Progenitor cell of endocrine pancreas (in vitro differentiated cells): Measurements from ENCODE around the gene EWSR1. TPM values are rescaled to one million over a fixed set of nuclear protein-coding genes. Genes with fewer than 3 reads are reported as not detected.
A peak's percentile ranks its signal among the peaks of the same experiment; 100 is the strongest.

Experiments
- DNase-seq: peaks from one replicate; pipeline ENCODE4 v3.0.0; 2021; ENCODE audit warnings: low spot score; ENCODE audit not compliant: unreplicated experiment
- H3K27ac Mint-ChIP-seq: 2 replicates; pipeline ENCODE4 v1.8.0; 2021; ENCODE audit warnings: mild to moderate bottlenecking, moderate library complexity, mixed read lengths
- H3K27me3 Mint-ChIP-seq: 2 replicates; pipeline ENCODE4 v1.8.0; 2021; ENCODE audit warnings: mixed read lengths
- H3K36me3 Mint-ChIP-seq: 2 replicates; pipeline ENCODE4 v1.8.0; 2022; ENCODE audit warnings: mixed read lengths; ENCODE audit not compliant: insufficient read depth
- H3K4me1 Mint-ChIP-seq: 2 replicates; pipeline ENCODE4 v1.8.0; 2021; ENCODE audit warnings: low read depth, mixed read lengths
- H3K4me3 Mint-ChIP-seq: 2 replicates; pipeline ENCODE4 v1.8.0; 2021; ENCODE audit warnings: low read depth, mild to moderate bottlenecking, moderate library complexity, mixed read lengths
- H3K9me3 Mint-ChIP-seq: 2 replicates; pipeline ENCODE4 v1.8.0; 2021; ENCODE audit warnings: low read depth, mixed read lengths
- total RNA-seq: library from RNA; stranded (reverse); gene quantifications from 2 replicates; pipeline ENCODE4 v1.2.1, GENCODE V29; 2021
- TF ChIP-seq, protein P1 (sequence below): fragments of 200-600 bp; sonication (generic); IDR thresholded peaks from one replicate; pipeline ENCODE4 v1.5.0; 2021; ENCODE audit warnings: antibody characterized with exemption, mild to moderate bottlenecking; ENCODE audit not compliant: unreplicated experiment

Gene EWSR1
- total RNA-seq, 1 donor from 2014 or later, result 442 TPM

DNA sequence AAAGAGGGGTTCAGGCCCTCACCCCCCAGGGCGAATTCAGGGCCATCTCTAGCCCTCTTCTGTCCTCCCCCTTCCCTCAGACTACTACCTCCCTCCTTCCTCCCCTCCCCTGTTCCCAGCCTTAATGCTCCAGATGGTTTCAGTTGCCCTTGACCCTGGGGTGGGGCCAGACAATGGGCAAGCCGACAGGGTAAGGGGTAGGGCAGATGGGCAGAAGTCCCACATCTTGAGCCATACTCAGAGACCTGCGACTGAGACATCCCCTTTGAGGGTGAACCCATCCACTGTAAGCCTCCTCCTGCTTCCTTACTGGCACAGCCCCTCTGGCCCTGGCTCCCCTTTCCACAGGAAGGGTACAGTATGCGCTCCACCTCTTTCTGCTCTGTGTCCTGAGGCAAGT lies 2.1 kb upstream of the EWSR1 start:
- H3K36me3 Mint-ChIP-seq, result peaks cover 13% of the 10 kb centered on the region
- H3K27ac Mint-ChIP-seq, result peak overlapping the region; percentile 94
- peaks cover 27% of the 10 kb centered on the region for H3K4me1 Mint-ChIP-seq
- DNase-seq, result no peak
- H3K4me3 Mint-ChIP-seq, result peak overlapping the region; percentile 86
- H3K27me3 Mint-ChIP-seq, result no peaks in the 10 kb centered on the region
- TF ChIP-seq, protein P1, sequence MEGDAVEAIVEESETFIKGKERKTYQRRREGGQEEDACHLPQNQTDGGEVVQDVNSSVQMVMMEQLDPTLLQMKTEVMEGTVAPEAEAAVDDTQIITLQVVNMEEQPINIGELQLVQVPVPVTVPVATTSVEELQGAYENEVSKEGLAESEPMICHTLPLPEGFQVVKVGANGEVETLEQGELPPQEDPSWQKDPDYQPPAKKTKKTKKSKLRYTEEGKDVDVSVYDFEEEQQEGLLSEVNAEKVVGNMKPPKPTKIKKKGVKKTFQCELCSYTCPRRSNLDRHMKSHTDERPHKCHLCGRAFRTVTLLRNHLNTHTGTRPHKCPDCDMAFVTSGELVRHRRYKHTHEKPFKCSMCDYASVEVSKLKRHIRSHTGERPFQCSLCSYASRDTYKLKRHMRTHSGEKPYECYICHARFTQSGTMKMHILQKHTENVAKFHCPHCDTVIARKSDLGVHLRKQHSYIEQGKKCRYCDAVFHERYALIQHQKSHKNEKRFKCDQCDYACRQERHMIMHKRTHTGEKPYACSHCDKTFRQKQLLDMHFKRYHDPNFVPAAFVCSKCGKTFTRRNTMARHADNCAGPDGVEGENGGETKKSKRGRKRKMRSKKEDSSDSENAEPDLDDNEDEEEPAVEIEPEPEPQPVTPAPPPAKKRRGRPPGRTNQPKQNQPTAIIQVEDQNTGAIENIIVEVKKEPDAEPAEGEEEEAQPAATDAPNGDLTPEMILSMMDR, result no peak
- no peaks in the 10 kb centered on the region for H3K9me3 Mint-ChIP-seq

DNA sequence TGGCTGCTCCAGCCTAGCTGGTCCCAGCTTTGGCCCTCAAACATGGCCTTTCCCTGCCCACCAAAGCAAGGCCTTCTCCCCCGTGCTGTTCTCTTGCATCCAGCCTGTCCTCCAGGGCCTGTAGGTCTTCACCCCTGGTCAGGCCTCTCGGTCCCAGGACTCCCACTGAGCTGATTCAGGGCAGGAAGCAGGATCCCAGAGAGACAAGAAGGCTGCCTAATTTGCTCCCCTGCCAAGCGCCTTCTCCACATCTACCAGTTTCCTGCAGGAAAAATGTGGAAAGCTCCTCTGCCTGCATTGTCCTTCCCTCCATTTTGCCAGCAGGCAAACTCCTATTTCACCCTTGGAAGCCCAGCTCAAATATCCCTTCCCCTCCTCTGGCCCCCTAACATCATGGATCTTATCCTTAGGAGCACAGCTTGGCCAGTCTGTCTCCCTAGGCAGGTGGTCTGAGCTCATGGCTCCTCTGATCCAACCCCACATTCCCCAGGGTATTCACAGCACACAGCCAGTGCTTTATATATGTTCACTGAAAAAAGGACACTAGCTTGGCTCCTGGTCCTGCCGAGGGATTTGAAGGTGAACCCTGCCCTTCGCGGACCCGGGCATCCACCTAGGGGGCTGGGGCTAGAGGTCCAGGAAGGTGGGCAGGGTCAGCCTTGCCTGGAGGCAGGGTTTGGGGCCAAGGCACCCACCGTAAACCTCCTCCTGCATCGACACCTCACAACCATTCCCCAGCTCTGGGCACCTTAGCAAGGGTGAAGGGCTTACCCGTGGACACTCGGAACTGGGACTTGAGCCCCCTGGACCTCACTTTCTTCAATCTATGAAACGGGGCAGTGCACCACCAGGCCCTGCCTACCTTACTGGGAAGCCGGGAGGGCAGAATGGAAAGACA lies 1.3 kb upstream of the EWSR1 start:
- H3K27me3 Mint-ChIP-seq, result no peaks in the 10 kb centered on the region
- no peaks in the 10 kb centered on the region for H3K9me3 Mint-ChIP-seq
- H3K27ac Mint-ChIP-seq, result peak overlapping the region; percentile 94
- peaks cover 18% of the 10 kb centered on the region for H3K36me3 Mint-ChIP-seq
- peaks cover 34% of the 10 kb centered on the region for H3K4me1 Mint-ChIP-seq
- peak overlapping the region; percentile 86 for H3K4me3 Mint-ChIP-seq
- no peak for DNase-seq
- TF ChIP-seq, protein P1, result no peak

DNA sequence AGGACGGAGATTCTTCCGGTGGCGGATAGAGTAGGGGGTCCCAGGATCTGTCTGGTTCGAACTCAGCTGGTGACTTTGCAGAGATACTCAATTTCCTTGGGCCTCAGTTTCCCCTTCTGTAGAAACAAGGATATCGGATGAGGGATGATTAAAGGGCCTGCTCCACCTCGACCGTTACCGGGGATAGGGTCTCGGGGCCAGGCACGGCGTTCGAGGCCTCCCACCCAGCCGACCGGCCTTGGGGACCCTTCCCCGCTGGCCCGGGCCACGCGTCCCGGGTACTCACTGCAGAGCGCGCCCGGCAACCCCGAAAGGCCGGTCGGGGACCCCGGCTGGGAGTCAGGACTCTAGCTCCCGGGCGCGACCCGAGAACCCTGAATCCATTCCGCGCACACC lies 608 bp upstream of the EWSR1 start:
- H3K9me3 Mint-ChIP-seq, result no peaks in the 10 kb centered on the region
- peaks cover 18% of the 10 kb centered on the region for H3K36me3 Mint-ChIP-seq
- no peak for DNase-seq
- H3K27ac Mint-ChIP-seq, result peak overlapping the region; percentile 100
- peaks cover 40% of the 10 kb centered on the region for H3K4me1 Mint-ChIP-seq
- TF ChIP-seq, protein P1, result no peak
- no peaks in the 10 kb centered on the region for H3K27me3 Mint-ChIP-seq
- H3K4me3 Mint-ChIP-seq, result peak overlapping the region; percentile 86

DNA sequence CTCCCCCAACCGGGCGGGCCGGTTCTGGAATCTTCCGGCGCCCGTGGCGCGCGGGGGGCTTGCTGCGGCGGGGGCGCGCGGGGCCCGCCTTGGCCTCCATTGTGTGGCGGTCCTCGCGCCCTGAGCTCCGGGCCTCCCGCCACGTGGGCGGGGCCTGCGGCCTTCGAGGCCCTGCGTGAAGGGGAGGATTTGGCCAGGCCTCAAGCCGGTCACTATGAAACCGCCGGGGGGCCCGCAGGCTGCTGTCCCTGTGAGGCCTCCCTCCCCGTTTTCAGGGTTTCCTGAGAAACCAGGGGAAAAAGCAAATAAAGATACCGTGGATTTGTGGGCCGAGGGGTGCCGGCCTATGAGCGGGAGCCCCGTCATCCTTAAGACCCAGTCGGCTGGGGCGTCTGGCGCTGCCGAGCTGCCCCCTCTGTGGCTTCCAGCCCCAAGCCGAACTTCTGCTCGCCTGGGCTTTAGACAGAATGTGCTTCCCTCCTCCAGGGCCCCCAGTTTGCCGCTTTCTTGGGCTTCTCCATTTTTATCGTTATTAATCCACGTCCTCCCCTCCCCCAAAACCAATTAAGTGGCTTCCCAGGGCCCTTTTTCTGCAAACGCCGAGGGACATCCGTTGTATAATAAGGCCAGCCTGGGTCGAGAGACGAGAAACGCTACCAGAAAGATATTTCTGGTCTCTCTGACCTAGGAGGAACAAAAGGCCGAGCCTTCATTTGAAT lies 602 bp downstream of the EWSR1 start:
- DNase-seq, result peak; percentile 53
- H3K36me3 Mint-ChIP-seq, result peaks cover 24% of the 10 kb centered on the region
- peaks cover 47% of the 10 kb centered on the region for H3K4me1 Mint-ChIP-seq
- peak overlapping the region; percentile 100 for H3K27ac Mint-ChIP-seq
- H3K9me3 Mint-ChIP-seq, result no peaks in the 10 kb centered on the region
- H3K27me3 Mint-ChIP-seq, result no peaks in the 10 kb centered on the region
- TF ChIP-seq, protein P1, result no peak
- peak overlapping the region; percentile 86 for H3K4me3 Mint-ChIP-seq

DNA sequence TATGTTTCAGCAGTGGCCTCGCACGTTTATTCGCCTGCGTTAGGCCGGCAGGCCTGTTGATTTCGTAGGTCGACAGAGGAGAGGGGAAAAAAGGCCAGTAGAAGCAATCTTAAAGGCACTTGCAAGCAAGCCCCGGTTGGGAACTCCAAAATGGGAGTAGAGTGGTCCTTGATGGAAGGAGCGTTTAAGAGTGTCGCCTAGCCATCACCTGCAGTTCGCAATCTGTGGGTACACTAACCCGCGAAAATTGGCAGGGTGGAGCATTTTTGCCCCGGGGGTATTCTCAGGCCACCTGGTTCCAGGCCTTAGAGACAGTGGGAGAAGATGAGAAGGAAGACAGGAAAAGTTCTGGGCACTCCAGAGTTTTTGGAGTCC lies 1.1 kb downstream of the EWSR1 start:
- peak overlapping the region; percentile 100 for H3K27ac Mint-ChIP-seq
- DNase-seq, result no peak
- H3K27me3 Mint-ChIP-seq, result no peaks in the 10 kb centered on the region
- peaks cover 27% of the 10 kb centered on the region for H3K36me3 Mint-ChIP-seq
- H3K4me3 Mint-ChIP-seq, result peak overlapping the region; percentile 86
- peaks cover 47% of the 10 kb centered on the region for H3K4me1 Mint-ChIP-seq
- TF ChIP-seq, protein P1, result no peak
- H3K9me3 Mint-ChIP-seq, result no peaks in the 10 kb centered on the region
